GM06990 (cell line): Measurements from ENCODE around the gene TBC1D22B.
A peak's percentile ranks its signal among the peaks of the same experiment; 100 is the strongest.
"Not testable (repeated sequence)": the region's sequence is repeated elsewhere in the genome, so short reads cannot be mapped to it uniquely, and the experiment has no call there.

Experiments used
- DNase-seq: peaks from one replicate; pipeline ENCODE4 v3.0.0-alpha.2; 2011; ENCODE audit not compliant: insufficient read length; ENCODE audit errors: extremely low read depth
- H3K27me3 ChIP-seq: replicated peaks from 2 replicates; pipeline ENCODE4 v1.6.0; 2011; ENCODE audit warnings: low read length; ENCODE audit not compliant: control insufficient read depth, insufficient read depth
- H3K36me3 ChIP-seq: 2 replicates; pipeline ENCODE4 v1.5.1; 2011; ENCODE audit warnings: low read length; ENCODE audit not compliant: control insufficient read depth, insufficient read depth
- H3K4me3 ChIP-seq: replicated peaks from 2 replicates; pipeline ENCODE4 v1.5.1; 2011; ENCODE audit warnings: low read depth, mild to moderate bottlenecking, control low read depth, low read length
- TF ChIP-seq, protein P1 (sequence below): IDR thresholded peaks from 2 replicates; pipeline ENCODE4 v1.5.1; 2011; ENCODE audit warnings: low read length, control low read depth, mild to moderate bottlenecking, inconsistent platforms; ENCODE audit not compliant: insufficient read depth, poor library complexity, severe bottlenecking

Gene TBC1D22B

DNA sequence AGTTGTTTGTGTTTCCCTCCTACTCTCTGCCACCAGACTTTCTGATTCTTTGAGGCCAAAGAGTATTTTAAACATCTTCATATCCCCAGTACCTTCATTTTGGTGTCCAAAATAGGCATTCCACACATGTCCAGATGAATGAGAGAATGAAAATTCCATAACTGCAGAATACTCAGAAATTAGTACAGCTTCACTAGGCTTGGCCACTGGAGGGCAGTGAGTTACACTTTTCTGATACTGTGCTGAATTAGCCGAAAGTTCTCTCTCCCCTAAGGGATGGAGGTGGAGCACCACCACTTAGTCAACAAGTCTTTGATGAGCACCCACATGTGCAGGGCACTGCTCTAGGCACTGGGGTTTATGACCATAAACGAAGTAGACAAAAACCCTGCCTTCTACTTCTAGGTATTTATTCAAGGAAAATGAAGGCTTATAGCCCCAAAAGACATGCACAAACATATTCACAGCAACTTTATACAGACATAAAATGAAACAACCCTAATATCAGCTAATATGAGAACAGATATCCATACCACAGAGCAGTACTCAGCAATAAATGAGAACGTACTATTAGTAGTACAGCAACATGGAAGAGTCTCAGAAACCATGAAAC is 46.4 kb downstream of the TBC1D22B start:
- Histone ChIP-seq H3K27me3 (no peaks in the 10 kb centered on the region), H3K36me3 (peaks cover 2% of the 10 kb centered on the region), H3K4me3 (no peak overlapping the region)
- TF ChIP-seq, protein P1, sequence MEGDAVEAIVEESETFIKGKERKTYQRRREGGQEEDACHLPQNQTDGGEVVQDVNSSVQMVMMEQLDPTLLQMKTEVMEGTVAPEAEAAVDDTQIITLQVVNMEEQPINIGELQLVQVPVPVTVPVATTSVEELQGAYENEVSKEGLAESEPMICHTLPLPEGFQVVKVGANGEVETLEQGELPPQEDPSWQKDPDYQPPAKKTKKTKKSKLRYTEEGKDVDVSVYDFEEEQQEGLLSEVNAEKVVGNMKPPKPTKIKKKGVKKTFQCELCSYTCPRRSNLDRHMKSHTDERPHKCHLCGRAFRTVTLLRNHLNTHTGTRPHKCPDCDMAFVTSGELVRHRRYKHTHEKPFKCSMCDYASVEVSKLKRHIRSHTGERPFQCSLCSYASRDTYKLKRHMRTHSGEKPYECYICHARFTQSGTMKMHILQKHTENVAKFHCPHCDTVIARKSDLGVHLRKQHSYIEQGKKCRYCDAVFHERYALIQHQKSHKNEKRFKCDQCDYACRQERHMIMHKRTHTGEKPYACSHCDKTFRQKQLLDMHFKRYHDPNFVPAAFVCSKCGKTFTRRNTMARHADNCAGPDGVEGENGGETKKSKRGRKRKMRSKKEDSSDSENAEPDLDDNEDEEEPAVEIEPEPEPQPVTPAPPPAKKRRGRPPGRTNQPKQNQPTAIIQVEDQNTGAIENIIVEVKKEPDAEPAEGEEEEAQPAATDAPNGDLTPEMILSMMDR, result peak; percentile 69
- no peak for DNase-seq

DNA sequence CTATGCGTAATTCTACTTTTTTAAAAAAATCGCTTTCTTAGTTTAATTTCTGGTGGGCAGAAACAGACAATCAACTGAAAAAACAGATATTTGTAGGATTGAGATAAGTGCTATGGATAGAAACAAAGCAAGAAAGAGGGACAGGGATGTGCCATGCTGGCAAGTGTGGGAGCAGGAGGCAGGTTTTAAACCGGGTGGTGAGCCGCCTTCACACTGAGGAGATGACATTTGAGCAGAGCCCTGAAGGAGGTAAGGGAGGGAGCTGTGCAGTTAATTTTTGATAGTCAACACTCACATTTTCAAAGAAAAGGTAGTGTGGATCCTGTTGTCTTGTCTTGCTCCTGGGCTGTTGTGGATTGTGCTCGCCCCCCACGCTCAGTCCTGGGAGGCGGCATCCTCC is 47.2 kb downstream of the TBC1D22B start:
- TF ChIP-seq, protein P1, result no peak
- Histone ChIP-seq H3K27me3 (no peaks in the 10 kb centered on the region), H3K4me3 (no peak overlapping the region), H3K36me3 (peaks cover 2% of the 10 kb centered on the region)
- no peak for DNase-seq

DNA sequence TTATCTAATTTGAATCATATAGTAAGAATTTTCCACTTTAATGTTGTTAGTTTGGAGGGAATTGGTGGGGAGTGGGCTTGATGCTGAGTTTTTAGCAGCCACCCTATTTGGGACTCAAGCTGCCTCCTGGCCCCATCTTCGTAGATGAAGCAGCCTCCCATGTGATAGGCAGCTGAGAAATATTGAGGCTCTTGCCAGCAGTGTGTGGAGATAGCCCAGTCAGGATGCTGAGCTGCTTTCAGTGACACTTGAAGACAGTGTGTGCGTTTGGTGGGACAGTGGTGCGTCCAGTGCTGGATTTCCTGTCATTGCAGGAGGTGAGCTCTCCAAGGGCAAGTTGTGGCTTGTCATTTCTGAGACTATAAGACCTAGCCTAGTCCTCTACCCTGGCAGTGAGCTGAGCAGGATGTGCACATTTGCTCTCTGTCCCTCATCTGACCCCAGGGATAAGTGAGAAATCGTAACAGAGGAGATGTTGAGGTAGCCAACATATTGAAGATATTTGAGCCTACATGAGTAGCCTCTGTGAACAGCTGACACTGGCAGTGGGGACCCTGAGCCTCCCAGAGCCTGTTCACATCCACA is 48.4 kb downstream of the TBC1D22B start:
- no peak for DNase-seq
- TF ChIP-seq, protein P1, result no peak
- Histone ChIP-seq H3K36me3 (peaks cover 2% of the 10 kb centered on the region), H3K27me3 (no peaks in the 10 kb centered on the region), H3K4me3 (no peak overlapping the region)

DNA sequence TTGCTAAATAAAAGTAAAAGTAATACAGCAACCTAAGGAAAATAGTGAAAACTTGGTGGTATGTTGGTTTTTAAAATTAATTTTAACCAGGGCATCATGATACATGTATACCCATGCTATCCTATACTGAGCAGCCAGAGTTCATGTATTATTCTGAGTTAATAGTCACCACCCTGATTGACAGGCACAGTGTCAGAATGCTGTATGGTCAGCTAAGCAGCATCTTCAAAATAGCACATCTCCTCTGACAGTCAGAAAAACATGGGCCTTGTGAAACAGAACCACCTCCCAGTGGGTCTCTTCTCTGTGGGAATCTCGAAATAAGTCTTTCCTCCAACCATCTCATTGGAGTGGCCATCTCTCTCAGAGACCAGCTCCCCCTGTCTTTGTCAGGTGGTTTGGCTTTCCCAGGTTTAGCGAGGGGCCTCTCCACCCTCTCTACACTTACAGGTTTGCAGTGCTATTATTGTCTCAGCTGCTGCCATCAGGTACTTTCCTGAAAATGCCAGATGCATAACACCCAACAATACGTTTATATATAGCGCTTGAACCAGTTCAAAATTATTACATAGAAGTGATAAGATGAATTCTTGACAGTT is 49.2 kb downstream of the TBC1D22B start:
- TF ChIP-seq, protein P1, result peak; percentile 34
- H3K27me3 ChIP-seq, result no peaks in the 10 kb centered on the region
- no peak overlapping the region for H3K4me3 ChIP-seq
- peaks cover 2% of the 10 kb centered on the region for H3K36me3 ChIP-seq
- DNase-seq, result no peak

DNA sequence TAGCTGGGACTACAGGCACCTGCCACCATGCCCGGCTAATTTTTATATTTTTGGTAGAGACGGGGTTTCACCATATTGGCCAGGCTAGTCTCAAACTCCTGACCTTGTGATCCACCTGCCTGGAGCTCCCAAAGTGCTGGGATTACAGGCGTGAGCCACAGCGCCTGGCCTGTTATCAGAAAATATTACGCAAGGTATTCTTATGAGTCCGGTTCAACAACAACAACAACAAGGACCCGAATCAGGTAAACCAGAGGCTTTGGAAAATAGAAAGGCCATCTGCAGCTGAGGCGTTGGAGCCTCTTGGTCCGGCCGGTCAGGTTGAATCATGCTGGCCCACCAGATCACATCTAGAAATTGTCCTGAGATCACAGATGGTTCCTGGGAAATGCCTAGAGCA is 49.9 kb downstream of the TBC1D22B start:
- not testable (repeated sequence) for H3K36me3 ChIP-seq, DNase-seq, H3K4me3 ChIP-seq, H3K27me3 ChIP-seq

DNA sequence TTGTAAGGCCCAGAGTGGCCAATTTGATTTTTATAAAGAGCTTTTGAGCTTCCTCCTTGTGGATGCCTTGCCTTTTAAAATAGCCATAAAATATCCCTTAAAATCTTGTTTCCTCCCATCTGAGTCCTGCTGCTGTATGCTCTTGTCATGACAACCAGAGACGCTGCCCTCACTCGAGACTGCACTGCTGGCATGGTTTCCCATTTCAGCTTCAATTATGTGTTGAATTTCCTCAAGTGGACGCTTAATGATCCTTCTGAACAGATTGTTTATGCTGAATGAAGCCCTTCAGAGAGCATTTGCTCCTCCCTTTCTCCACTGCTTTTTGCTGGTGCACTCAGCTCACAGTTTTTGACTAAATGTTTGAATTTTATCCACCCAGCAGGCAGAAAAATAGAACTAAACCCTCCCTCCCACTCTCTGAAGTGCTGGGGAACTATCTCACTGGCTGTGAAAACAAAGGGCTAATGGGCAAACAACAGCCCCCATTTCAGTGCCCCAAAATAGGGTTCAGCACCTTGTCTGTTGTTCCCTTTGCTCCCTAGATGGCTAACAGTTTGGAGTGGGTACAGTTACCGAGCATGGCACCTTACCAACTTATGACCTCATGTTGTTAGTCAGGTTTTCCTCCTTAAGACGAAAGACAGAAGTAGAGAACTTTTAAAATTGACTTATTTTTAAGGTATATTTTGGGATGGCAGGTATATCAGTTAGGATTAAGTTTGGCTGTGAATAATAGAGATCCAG is 50.7 kb downstream of the TBC1D22B start:
- peaks cover 5% of the 10 kb centered on the region for H3K36me3 ChIP-seq
- H3K4me3 ChIP-seq, result no peak overlapping the region
- no peak for DNase-seq

More for the DNA sequence above, 50.7 kb downstream of the TBC1D22B start:
- TF ChIP-seq, protein P1, result no peak
- H3K27me3 ChIP-seq, result no peaks in the 10 kb centered on the region
